Astrocyte of the hippocampus (primary cell): ENCODE results near the gene SARM1.
A peak's percentile ranks its signal among the peaks of the same experiment; 100 is the strongest.

ENCODE experiments used
- DNase-seq: peaks from one replicate; pipeline ENCODE4 v3.0.0; 2011; ENCODE audit warnings: low read depth, low spot score

The SARM1 gene

GRCh38 chr17:28395968-28396367 lies 24.5 kb downstream of the SARM1 start:
- no peak for DNase-seq

- DNase-seq, result no peak
These were observed 25.2 kb downstream of the SARM1 start for GRCh38 chr17:28396635-28397239.

- no peak for DNase-seq
These were observed 25.8 kb downstream of the SARM1 start for GRCh38 chr17:28397275-28397674.

- DNase-seq, result no peak
These were observed 26.3 kb downstream of the SARM1 start for GRCh38 chr17:28397687-28398279.

DNA sequence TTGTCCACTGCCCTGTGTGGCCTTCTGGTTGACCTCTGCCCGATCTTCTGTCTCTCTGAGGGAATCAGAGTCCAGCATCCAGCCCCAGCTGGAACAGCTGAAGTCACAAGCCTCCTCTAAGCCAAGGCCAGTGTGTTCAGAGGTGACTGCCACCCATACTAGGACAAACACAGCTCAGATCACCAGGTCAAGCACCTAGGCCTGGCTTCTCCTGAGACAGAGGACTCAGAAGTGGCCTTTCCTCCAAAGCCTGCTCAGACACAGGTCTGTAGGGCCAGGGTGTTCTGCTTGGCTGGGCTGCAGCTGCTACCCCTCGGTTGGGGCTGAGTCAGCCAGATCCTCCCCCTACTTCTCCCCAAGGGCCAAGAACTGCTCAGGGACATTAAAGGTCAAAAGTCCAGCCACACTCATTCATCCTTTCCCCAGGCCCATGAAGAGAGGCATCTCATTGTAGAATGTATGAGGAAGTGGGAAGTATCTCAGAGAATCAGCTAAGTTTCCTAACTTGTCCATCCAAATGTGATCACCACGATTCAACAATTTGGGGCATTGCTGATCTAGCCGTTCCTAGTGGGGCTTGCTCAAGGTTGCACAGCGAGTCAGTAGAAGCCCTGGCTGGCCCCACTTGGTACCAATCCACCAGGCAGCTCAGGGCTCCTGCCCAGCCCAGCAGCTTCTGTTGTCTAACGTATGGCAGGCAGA lies 26.9 kb downstream of the SARM1 start:
- DNase-seq, result no peak

GRCh38 chr17:28399808-28400207 lies 28.3 kb downstream of the SARM1 start:
- DNase-seq, result no peak

- no peak for DNase-seq
These were observed 30.7 kb downstream of the SARM1 start for GRCh38 chr17:28402224-28402630.

DNA sequence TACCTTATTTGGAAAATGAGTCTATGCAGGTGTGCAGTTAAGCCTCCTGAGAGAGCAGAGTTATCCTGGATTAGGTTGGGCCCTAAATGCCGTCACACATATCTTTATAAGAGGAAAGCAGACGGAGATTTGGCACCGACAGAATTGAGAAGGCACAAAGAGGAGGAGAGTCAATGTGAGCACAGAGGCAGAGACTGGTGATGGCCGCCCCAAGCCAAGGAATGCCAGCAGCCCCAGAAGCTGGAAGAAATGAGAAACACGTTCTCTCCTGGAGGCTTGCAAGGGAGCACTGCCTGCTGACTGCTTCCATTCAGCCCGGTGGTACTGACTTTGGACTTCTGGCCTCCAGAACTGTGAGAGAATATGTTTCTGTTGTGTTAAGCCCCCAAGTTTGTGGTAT lies 31.4 kb downstream of the SARM1 start:
- no peak for DNase-seq

DNA sequence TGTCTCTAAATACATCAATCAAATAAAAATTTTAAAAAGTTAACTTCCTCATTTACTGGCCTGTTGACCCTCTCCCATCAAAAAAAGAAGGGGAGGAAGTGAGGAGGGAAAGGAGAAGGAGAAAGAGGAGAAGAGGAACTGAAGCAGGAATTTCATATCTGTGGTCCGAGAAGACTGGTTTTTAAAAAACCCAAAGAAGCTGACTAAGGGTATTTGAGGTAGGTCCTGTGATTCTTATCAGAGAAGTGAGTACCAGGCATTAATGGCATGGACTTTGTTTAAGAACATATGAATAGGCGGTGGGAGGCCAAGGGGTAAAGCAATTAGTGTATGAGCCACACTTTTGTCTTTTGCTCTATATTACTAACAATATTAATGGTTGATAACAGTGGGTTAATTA lies 32.5 kb downstream of the SARM1 start:
- DNase-seq, result no peak

GRCh38 chr17:28404461-28404811 lies 32.9 kb downstream of the SARM1 start:
- no peak for DNase-seq

DNA sequence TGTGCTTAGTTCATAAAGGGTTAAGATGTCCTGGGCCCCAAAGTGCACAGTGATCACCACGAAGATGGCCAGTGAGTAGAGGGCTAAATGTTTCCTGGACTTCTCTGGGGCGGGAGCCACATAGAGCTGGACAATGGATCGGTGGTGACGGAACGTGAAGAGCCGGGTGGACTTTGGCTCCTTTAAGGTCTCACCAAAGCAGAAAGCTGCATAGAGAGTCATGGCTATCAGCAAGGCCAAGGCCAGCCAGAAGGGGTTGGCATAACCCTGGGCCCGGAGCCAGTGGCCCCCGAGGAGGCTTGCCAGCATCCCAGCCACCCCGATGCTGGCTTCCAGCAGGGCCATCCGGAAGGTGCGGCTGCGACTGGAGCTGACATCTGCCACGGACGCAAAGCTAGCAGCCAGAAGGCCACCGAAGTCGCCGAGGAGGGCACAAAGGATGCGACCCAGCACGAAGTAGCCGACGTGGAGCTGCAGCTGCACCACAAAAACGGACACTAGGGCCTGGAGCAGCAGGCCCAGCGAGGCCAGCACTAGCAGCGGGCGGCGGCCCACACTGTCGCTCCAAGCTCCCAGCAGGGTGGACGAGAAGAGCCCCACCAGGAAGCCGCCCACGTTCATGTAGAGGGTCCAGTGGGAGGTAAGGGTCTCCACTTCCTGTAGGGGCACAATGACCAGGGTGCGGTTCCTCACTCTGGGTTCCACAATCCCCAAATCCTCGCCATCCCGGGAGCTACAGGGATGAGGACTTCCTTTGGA lies 33.5 kb downstream of the SARM1 start:
- DNase-seq, result no peak

DNA sequence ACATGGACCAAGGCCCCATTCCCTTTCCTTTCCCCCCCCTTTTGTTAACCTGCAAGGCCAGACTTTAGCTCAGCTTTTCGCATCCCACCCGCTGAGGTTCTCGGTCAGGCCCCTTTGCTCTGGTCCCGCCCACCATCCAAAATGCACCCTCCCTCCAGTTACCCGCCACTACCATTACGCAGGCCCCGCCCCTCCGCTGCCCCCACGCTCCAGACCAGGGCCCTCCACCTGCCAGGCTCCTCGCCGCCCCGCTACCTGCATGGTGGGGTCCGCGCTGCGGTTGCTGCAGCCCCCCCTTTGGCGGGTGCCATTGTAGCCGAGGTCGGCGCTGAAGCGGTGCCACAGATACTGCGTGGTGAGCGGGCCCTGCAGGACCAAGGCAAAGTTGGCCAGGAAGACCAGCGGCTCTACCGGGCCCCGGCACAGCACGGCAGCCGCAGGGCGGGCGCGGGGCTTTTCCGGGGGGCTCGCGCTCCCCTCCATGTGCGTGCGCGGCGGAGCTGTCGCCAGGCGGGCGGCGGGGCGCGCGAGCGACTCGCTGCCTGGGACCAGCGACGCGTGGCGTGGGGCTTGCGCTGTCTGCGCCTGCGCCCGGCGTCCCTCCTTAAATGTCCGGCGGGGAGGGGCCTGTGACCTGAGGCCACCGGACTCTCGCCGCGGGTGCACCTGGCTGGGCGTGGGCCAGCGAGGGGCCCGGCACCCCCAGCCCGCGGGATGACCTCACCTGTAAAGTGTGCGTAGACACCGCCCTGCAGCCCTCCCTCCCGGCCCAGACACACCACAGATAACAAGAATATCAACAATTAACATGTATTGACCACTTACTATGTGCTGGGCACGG lies 34.4 kb downstream of the SARM1 start, which contains the start of gene SLC46A1:
Gene SLC46A1, minus strand, starts transcription at position 581 of the 841 bp plus-strand sequence. Its CDS starts 98 bp downstream, at position 483.
- DNase-seq, result peak; percentile 53

- no peak for DNase-seq
These were observed 35.0 kb downstream of the SARM1 start for GRCh38 chr17:28406473-28406814.

- DNase-seq, result no peak
These were observed 35.9 kb downstream of the SARM1 start for GRCh38 chr17:28407130-28407973.

GRCh38 chr17:28407974-28408306 lies 36.4 kb downstream of the SARM1 start:
- no peak for DNase-seq

- no peak for DNase-seq
These were observed 40.6 kb downstream of the SARM1 start for GRCh38 chr17:28412099-28412498.

DNA sequence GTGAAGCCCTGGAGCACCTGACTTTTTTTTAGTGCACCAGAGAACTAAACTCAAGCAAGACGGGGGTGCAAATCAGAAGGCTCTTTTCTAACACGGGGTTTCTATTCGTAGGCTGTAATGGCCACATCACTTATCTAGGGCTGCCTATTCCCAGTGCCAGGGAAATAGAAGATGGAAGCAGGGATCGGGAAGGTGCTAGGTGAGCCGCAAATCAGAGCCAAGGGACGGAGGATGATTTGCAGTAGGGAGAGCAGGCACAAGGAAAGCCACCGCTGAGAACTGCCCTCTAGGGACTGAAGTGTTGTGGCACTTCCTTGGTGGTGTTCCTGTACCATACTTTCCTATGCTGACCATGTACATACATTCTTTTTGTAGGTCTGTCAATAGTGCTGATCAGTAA lies 42.3 kb downstream of the SARM1 start:
- no peak for DNase-seq

GRCh38 chr17:28415886-28416285 lies 44.4 kb downstream of the SARM1 start:
- DNase-seq, result no peak

DNA sequence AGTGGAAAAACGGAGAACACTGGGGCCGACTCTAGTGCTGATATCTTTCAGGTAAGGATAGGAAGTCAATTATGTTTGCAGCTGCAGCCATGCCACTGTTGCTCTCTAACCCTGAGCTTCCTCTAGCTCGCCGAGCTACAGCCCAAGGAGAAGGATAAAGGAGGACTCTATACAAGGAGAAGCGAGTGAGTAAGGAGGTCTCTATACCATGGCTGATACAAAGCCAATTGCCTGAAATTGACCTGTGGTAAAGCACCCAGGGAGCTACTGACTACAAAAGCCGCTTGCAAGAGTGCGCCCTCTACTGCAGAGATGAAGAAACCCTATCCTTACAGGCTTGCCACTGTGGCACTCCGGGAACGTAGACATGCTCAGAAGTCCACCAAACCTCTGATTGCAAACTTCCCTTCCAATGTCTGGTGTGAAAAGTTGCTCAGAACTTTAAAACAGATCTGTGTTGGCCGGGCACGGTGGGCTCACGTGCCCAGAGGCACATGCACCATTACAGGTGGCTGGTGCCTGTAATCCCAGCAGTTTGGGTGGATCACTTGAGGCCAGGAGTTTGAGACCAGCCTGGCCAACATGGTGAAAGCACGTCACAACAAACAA lies 45.3 kb downstream of the SARM1 start:
- DNase-seq, result peak; percentile 67

DNA sequence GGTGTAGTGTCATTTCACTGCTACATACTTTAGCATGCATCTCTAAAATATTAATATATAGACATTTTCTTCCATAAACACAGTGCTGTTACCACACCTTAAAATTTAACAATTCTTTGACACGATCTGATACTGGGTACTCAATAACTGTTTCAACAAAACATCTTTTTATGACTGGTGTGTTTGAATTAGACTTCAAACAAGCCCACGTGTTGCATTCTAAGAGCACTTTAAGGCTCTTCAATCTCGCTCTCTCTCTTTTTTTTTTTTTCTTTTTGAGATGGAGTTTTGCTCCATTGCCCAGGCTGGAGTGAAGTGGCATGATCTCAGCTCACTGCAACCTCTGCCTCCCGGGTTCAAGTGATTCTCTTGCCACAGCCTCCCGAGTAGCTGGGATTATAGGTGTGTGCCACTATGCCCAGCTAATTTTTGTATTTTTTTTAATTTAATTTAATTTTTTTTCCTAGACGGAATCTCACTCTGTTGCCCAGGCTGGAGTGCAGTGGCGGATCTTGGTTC lies 50.4 kb downstream of the SARM1 start:
- DNase-seq, result no peak
